GM21529 (cell line): Measurements from ENCODE around the gene PER2.
"Not testable (repeated sequence)": the region's sequence is repeated elsewhere in the genome, so short reads cannot be mapped to it uniquely, and the experiment has no call there.

Source experiments
- ATAC-seq: cut with Tn5 transposase; IDR thresholded peaks from one replicate; pipeline ENCODE4 v1.9.1; 2021; ENCODE audit not compliant: unreplicated experiment

The PER2 gene

DNA sequence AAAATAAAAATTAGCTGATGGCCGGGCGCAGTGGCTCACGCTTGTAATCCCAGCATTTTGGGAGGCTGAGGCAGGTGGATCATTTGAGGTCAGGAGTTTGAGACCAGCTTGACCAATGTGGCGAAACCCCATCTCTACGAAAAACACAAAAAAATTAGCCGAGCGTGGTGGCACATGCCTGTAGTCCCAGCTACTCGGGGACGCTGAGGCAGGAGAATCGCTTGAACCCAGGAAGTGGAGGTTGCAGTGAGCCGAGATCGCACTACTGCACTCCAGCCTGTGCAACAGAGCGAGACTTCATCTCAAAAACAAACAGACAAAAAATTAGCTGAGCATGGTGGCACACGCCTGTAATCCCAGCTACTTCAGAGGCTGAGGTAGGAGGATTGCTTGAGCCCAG is 22.3 kb upstream of the PER2 start:
- not testable (repeated sequence) for ATAC-seq

DNA sequence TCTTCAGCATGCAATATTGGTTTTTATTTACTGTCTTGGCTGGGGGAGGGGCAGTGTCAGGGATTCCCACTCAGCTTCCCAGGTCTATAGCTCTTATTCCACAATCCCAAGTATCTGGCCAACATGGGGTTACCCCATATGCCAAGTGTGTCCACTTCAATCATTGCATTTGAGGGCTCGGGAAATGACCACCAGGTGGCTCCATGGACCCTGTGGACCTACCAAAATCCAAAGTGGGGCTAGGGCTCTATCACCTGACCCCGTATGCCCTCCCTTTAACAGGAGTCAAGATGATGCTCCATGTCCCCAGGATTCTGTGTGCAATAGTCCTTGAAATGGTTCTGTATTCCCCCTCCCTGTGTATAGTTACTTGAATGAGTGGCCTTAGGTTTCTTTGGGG is 19.8 kb upstream of the PER2 start:
- no peak for ATAC-seq

DNA sequence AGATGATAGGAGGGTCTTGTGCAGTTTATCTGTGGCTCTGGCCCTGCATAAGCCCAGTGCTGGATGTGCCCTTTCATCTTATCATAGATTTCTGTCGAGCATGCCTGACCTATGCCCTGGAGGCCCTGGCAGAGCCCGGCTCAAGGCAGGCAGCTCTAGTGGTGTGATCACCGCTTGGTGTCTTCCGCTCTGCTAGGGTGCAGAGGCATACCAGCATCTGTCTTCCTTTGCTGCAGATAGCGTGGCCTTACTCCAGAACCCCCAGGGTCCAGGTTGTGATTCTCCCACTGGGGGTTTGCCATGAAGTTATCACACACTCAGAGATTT is 18.2 kb upstream of the PER2 start:
- no peak for ATAC-seq

DNA sequence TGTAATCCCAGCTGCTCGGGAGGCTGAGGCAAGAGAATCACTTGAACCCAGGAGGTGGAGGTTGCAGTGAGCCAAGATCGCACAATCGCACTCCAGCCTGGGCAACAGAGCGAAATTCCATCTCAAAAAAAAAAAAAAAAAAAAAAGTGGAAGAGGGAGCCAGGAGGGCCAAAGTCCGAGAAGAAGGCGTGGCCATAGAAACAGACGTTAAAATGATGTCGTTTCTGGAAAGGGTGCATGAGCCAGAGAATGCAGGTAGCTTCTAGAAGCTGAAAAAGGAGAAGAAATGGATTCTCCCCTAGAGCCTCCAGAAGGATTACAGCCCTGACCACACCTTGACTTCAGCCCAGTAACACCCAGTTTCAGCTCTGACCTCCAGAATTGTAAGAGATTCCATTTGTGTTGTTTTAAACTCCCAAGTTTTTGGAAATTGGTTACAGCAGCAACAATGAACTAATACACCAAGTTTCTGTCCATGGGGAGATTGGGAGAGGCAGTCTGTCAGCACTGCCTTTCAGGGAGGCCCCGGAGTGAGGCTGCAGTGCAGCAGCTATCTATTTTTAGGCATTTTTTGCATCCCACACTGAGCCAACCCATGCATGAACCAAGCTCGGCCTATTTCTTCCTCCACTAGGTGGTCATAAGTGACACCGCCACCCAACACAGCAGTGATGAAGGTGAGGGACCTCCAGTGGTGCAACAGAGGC is 17.7 kb upstream of the PER2 start:
- ATAC-seq: no peak

DNA sequence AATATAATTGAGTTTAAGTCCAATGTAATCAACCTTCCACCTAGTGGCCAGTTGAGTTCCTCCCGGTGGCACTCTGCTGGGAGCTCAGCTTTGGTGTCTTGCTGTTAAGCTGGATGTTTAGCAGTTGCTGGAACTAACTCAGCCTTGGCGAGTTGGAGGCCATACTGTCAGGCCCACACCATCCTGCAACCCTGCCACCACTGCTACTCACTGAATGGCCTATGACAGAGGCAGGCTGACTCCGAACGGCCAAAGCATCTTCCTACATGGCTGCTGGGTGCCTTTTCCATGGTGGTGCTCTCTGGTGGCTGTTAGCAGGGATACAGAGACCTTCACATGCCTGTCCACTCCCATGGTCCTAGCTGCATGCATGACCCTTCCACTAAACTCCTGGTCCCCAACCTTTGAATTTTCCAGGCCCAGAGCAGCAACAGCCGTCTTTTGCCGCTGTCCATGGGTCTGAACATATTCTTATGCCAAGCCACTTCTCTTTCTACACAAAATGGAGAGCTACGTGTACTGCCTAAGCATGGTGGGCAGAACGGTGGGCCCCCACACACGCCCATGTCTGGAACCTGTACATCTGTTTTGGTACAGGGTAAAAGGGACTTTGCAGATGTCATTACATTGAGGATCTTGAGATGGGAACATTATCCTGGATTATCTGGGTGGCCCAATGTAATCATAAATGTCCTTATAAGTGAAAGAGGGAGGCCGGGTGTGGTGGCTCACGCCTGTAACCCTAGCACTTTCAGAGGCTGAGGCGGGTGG is 16.9 kb upstream of the PER2 start:
- ATAC-seq: no peak

DNA sequence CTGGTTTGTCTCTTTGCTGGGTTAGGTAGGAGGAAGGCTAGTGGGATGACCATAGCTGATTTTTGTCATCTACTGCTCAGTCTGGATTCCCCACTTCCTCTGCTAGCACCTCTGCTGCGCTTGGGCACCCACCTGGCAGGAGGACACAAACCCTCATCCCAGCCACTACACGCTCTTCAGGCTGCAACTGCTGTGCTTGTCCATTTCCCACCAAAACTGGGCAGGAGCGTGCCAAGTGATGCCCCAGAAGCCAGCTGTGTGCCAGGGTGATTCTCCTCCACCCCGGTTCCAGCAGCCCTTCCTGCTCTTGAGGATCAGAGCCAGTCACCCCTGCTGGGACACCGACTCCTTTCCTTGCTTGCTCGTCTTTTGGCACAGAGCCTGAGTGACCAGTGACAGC is 15.7 kb upstream of the PER2 start:
- ATAC-seq: no peak

DNA sequence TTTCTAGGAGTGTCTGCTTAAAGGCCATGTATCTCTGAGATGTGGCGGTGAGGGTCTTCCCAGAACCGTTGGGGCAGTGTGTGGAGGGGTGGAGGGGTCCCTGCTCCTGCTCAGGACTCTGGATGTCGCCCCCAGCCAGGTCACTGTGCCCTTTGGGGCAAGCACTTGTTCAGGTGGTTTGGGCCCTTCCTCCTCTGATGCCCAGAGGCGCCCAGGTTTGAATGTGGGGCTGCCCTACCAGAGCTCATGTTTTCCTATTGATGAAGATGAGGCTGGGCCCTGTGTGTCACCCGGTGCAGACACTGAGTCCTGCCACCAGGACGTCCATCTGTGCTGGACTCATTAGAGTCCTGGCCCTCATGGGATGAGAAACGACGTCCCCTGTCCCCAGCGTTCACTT is 14.3 kb upstream of the PER2 start:
- no peak for ATAC-seq

DNA sequence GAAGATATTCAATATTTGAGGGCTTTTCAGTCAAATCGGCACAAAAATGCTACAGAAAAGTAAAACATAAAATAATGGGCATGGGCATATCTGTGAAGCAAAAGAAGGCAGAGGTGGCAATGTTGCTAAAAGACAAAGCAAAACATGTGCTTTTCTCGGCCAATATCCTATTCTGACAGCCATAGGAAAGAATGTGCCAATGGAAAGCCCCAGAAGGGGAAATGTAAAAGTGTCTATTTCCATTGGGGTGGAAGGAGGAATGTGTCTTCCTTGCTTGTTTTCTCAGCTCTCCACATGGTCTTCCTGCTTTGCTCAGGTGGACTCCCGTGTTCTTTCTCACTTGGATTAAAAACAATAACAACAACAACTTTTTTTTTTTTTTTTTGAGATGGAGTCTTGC is 13.7 kb upstream of the PER2 start:
- no peak for ATAC-seq

DNA sequence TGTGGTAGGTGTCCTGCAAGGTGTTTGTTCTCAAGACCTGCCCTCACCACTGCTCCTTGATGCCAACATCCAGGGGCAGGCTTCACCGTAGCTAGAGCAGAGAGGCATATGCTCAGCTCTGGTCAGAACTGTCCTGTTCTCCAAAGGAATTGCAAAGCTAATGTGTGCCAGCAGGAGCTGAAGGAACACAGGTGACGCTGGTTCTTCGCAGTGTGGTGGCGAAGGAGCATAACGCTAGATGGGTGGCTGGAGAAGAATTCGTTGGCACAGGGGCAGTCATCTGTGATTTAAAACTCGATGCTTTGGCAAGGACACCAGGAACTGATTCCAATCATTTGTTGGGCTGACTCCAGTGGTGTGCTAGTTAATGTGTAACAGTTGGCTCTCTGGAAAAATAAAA is 11.4 kb upstream of the PER2 start:
- no peak for ATAC-seq

DNA sequence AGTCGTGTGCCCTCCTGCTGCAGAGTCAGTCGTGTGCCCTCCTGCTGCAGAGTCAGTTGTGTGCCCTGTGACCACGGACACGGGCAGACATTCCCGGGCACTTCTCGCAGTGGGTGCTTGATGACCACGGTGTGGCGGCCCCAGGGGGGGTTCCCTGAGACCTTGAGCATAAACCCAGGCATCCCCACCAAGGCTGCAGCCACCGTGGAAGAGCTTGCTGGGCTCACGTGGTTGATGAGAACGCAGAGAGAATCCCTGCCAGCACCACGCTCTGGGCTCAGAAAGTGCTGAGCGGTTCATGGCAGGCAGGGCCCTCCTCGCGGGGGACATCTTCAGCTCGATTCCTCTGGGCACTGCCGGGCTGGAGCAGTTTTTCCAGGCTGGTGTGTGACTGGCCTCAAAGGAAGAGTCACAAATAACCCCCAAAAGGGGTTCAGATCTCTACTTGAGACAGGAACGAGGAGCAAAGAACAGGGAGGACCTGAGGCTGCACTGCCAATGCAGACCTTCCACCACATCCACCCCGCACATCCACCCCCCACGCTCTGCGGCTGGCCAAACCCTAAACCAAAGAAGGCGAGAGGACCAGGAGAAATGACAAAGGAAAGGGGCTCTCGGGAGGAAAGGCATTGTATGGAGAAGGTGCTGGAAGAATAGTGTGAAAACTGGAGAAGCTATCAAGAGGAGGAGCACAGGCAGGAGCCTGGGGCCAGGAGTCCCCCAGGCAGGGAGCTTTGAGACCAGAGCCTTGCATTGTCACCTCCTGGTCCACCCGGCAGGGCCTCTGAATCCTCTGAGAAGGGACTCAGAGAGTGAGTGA is 8.4 kb upstream of the PER2 start:
- ATAC-seq: no peak

DNA sequence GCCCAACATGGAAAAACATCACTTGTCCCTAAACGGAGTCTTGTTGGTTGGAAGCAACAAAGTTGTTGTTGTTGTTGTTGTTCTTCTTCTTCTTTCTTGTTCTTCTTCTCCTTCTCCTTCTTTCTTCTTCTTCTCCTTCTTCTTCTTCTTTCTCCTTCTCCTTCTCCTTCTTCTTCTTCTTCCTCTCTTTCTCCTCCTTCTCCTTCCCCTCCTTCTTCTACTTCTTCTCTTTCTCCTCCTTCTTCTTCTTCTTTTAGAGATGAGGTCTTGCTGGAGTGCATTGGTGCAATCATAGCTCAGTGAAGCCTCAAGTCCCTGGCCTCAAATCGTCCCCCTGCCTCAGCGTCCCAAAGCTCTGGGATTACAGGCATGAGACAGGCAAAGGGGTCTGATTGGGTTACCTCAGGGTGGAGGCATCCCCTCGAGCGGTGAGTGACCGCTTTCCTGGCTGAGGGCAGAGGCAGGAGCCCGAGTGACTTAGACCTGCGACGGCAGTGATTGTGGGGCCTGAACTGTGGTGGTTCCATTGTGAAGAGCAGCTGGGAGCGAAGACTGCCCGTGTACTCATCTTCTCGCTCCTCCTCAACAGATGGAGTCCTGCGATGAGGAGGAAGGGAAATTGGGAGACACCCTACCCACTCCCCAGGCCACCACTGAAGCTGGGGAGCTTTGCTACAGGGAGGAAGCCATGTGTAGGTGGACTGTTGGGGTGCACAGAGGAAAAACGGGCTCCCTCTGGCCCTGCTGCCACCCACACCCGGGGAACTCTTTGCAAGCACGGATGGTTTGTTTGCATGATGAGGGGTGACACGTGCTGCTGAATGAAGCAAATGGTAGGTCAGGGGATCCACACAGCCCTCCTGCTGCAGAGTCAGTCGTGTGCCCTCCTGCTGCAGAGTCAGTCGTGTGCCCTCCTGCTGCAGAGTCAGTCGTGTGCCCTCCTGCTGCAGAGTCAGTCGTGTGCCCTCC is 7.0 kb upstream of the PER2 start:
- ATAC-seq: no peak

DNA sequence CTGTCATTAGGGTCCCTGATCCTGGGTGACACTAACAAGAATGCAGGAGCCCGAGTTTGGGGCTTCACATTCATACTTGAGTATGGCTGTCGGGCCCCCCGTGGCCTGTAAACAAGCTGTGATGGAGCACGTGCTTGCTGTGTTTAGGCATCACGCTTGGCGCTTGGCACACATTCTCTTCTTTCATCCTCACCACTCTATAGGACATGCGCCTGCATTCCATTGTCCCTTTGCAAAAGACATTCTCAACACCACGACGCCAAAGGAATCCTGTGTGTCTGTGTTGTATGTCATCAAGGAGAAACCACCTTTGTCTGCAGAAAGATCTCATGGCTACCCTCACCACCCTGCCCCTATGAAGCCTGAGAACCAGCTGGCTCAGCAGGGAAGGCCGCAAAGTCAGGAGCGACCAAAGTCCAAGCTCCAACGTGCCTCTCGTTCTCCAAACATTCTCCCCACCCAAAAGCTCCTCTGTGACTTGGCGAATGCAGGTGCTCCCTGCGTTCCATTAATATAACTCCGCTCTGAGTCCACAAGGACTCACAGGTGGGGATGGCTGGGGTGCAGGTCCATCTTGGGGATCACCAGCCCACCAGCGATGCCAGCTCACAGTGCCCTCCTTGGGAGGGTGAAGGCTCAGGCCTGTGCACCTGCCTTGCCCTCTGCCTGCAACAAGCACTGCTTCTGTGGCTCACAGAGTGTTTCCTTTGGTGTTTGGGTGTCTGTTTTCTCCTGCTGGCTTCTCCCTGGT is 6.2 kb upstream of the PER2 start:
- no peak for ATAC-seq

DNA sequence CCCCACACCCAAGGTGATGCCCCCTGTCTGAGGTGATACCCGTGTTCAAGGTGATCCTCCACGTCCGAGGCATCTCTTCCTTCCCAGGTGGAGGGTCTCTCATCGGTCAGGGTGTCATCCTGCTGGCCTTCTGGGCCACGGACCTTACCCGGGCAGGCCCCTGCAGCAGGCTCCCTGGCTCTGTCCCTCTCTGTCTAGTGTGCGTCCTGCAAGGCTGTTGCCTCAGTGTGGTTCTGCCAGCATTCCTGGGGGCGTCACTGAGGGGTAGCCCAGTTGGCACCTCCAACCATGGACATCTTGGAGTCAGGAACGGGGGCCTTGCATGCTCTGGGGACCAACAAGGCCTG is 5.6 kb upstream of the PER2 start:
- no peak for ATAC-seq

DNA sequence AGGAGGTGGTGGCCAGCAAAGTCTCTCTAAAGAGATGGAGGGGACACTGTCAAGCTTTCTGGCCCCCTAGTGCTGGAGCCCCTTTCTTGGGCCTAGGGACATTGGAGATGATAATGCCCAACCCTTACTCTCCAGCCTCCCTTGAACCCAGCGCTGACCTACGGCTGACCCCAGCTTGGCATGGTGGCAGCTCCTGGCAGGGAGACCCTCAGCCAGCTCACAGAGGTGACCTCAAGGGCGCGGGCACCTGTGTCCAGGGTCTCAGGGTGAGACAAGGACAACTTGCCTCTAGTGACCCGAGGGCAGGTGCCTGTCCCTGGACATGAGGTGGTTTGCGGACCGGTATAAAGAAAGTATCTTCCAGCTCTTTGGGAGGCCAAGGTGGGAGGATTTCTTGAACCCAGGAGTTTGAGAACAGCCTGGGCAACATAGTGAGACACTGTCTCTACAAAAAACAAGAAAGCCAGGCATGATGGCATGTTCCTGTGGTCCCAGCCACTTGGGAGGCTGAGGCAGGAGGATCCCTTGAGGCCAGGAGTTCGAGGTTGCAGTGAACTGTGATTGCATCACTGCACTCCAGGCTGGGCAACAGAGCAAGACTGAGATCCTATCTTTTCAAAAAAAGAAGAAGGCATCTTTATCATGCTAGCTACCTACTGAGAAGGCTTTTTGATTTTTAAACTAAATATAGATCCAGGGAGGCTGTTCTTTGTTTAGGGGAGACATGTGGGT is 3.3 kb upstream of the PER2 start:
- ATAC-seq: no peak

DNA sequence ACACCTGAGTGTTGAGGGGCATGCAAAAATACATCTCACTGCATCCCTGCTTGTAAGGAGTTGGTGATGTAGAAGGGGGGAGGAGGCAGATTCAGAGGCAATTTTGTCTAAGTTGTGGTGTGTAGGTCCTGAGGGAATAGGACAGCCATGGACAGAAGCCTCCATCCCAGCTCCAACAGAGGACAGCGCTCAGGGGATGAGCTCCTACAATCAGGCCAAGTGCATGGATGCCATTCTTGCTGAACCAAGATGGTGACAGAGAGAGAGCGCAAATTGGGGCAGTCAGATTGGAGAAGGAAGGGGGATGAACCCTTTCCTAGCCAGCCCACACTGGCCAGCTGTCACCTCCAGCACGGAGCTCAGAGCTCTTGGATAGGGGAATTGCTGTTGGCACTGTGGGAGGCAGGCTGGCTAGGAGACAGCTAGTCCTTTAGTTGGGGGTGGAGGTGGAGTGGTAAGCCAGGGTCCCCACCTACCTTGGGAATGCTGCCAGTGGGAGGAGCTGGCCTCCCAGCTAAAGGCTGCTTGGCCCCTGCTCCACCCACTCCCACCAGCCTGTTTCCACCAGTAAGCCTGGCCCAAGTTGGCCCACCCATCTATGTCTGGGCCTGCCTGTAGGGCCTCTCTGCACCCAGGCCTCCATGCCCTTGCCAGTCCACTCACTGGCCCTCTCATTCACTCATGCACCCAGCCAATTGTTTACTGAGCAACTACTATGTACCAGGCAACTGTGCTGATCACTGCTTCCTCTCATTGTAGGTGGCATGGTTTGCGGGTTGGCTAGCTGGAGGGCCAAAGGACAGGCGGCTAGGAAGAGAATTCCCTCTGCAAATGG is 2.5 kb upstream of the PER2 start:
- no peak for ATAC-seq

DNA sequence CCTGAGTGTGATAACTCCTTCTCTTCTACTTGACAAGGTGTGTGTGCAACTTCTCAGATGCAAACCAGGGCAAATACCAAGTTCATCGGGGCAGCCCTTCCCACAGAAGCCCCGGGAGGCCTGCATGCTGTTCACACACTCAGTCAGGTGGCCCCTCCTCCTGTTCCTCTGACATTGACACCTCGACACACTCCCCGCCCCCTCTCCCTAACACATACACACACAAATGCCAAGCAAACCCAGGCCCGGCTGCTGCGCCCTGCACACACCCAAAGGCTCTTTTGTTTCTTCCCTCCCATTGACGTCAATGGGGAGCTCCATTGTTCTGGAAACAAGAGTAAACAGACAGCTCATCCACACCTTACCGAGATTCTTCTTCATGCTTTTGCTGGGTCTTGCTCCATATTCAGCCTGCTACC is 1.7 kb upstream of the PER2 start:
- ATAC-seq: no peak

DNA sequence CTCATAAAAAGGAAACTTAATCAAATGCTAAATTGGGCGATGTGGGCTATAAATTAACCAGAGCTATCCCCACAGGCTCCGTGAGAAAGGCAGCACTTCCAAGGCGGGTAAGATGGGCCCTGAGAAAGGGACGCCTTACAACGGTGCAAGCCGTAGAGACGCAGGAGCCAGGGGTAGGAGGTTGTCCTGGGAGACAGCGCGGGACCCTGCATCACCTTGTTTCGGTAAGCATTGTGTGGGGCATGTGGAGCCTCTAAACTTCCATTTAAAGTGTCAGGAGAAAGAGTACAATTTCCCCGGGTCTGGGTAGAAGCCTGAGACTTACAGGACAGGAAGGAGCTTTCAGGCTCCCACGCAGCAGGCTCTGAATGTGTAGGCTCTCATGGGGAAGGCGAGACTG is 1.2 kb upstream of the PER2 start:
- ATAC-seq: no peak

DNA sequence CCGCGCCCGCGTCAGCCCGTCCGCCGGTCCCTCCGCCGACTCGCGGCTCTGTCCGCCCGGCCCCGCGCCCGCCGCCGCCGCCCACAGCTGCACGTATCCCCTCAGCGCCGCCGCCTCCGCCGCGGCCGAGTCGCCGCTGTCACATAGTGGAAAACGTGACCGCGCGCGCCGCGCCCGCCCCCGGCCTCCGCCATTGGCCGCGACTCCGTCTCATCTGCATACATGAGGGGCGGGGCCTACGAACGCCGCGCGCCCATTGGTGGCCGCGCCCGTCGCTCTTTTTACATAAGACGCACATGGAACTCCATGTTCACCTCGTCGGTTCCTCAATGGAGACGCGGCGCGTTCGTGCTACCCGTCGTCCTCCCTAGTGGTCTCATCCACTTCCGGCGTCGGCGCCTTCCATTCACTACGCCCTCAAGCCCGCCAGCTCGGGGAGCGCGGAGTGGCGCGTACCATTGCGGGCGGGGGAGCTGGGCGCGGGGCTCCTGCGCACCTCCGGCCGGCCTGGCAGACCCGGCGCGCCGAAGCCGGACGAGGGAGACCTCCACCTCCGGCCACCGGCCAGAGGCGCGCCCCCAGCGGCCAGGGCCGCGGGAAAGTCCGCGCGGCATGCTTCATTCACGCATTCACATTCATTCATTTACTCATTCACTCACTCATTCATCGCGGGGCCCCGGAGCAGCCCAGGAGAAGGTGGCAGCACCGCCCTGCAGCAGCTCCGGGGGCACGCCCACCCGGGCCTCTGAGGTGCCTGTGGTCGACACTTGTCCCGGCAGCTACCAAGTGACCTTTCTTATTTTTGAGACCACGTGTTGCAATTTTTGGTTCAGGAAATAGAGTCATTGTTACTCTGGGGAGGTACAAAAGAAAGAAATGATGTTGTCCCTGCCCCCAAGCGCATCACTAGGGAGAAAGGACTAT is 502 bp upstream of the PER2 start:
- peak; percentile 90 for ATAC-seq
